HCT116 (cell line): ENCODE measurements around the gene FRMD4B. TPM values are rescaled to one million over a fixed set of nuclear protein-coding genes. Genes with fewer than 3 reads are reported as not detected.

Experiments used
- ATAC-seq: fragments of 200-7000 bp; cut with Tn5 transposase; 2 replicates; pipeline ENCODE4 v1.9.1; 2020; ENCODE audit warnings: mild to moderate bottlenecking, moderate library complexity
- BruUV-seq: library from RNA; stranded (reverse); fragments of 400-500 nt; replicated peaks from 2 replicates; lab custom pipeline; 2021; lab: Mats Ljungman, UMichigan
- CTCF ChIA-PET: fragments of 300-600 bp; sonication (Branson Sonifier 250); formaldehyde crosslinking; loops from one replicate; lab custom pipeline; 2021; ENCODE audit warnings: antibody characterized with exemption; lab: Charles Lee
- POLR2A ChIA-PET: fragments of 300-600, 350-600 bp; sonication (Branson Sonifier 250); formaldehyde crosslinking; loops from one replicate; lab custom pipeline; 2021; ENCODE audit warnings: antibody characterized with exemption; lab: Charles Lee
- RAD21 ChIA-PET, 2 experiments: fragments of 300-600 bp; sonication (Branson Sonifier 250); formaldehyde crosslinking; loops; one replicate each; lab custom pipeline; 2023; ENCODE audit warnings: low total read pairs in 2 of 2; ENCODE audit not compliant: uncharacterized antibody in 2 of 2, unreplicated experiment in 2 of 2, low non-redundant PET in 1 of 2; lab: Charles Lee
- DNase-seq: peaks from one replicate; pipeline ENCODE4 v3.0.0-alpha.2; 2010; ENCODE audit warnings: low read depth, low spot score
- H2AFZ ChIP-seq: fragments of 200-600 bp; shearing (Covaris generic), sonication (generic); 2 replicates; pipeline ENCODE4 v1.6.1; 2017; ENCODE audit warnings: low read depth, mixed run types, mixed read lengths, antibody characterized with exemption, low read length; ENCODE audit not compliant: poor library complexity, severe bottlenecking
- H3K27ac ChIP-seq: 2 replicates; pipeline ENCODE4 v1.5.1; 2012; ENCODE audit warnings: low read depth, low read length
- H3K27me3 ChIP-seq: fragments of 200-600 bp; sonication (generic); 2 replicates; pipeline ENCODE4 v1.6.1; 2016; ENCODE audit warnings: mixed run types, low read length, mixed read lengths; ENCODE audit not compliant: insufficient read depth
- H3K36me3 ChIP-seq, 2 experiments: fragments of 200-500 bp in 1 of 2; fragments of 200-600 bp in 1 of 2; sonication (Bioruptor generic) in 1 of 2; sonication (generic) in 1 of 2; 2 replicates each; pipeline versions ENCODE4 v1.5.1 to v1.6.1; 2014 to 2016; ENCODE audit warnings: low read length in 2 of 2, inconsistent platforms in 1 of 2, mixed read lengths in 1 of 2, mixed run types in 1 of 2; ENCODE audit not compliant: insufficient read depth in 2 of 2, control insufficient read depth in 1 of 2
- H3K4me1 ChIP-seq, 2 experiments: fragments of 200-600 bp in 1 of 2; sonication (generic) in 1 of 2; 2 replicates each; pipeline versions ENCODE4 v1.5.1 to v1.6.1; 2012 to 2017; ENCODE audit warnings: low read length in 2 of 2, inconsistent platforms in 1 of 2, mild to moderate bottlenecking in 1 of 2, mixed read lengths in 1 of 2, mixed run types in 1 of 2, moderate library complexity in 1 of 2; ENCODE audit not compliant: insufficient read depth in 2 of 2, control insufficient read depth in 1 of 2
- H3K4me2 ChIP-seq: fragments of 200-600 bp; sonication (generic); 2 replicates; pipeline ENCODE4 v1.6.1; 2017; ENCODE audit warnings: mixed run types, low read length, mixed read lengths
- H3K4me3 ChIP-seq, 2 experiments: fragments of 200-600 bp in 1 of 2; sonication (generic) in 1 of 2; replicated peaks in 1 of 2; 2 replicates each; pipeline ENCODE4 v1.5.1; 2011 to 2016; ENCODE audit warnings: low read length in 2 of 2, control low read depth in 1 of 2, low read depth in 1 of 2, mild to moderate bottlenecking in 1 of 2, mixed read lengths in 1 of 2, mixed run types in 1 of 2
- H3K79me2 ChIP-seq: fragments of 200-600 bp; sonication (generic); 2 replicates; pipeline ENCODE4 v1.6.1; 2017; ENCODE audit warnings: mild to moderate bottlenecking, mixed run types, low read length, moderate library complexity, mixed read lengths; ENCODE audit not compliant: insufficient read depth
- H3K9ac ChIP-seq: fragments of 200-600 bp; sonication (generic); 2 replicates; pipeline ENCODE4 v1.6.1; 2016; ENCODE audit warnings: low read length, mixed read lengths
- H3K9me2 ChIP-seq: fragments of 200-600 bp; sonication (generic), shearing (Covaris generic); 2 replicates; pipeline ENCODE4 v1.6.1; 2017; ENCODE audit warnings: mixed run types, mild to moderate bottlenecking, moderate library complexity; ENCODE audit not compliant: insufficient read depth
- H3K9me3 ChIP-seq, 2 experiments: fragments of 200-500 bp in 1 of 2; fragments of 200-600 bp in 1 of 2; sonication (Bioruptor generic) in 1 of 2; sonication (generic) in 1 of 2; 2 replicates each; pipeline ENCODE4 v1.6.1; 2014 to 2017; ENCODE audit warnings: low read length in 2 of 2, mixed read lengths in 2 of 2, inconsistent platforms in 1 of 2, low read depth in 1 of 2, mild to moderate bottlenecking in 1 of 2, mixed run types in 1 of 2, moderate library complexity in 1 of 2; ENCODE audit not compliant: control insufficient read depth in 1 of 2, insufficient read depth in 1 of 2
- H4K20me1 ChIP-seq: fragments of 200-600 bp; sonication (generic), shearing (Covaris generic); 2 replicates; pipeline ENCODE4 v1.6.1; 2017; ENCODE audit warnings: mixed run types, mild to moderate bottlenecking, moderate library complexity; ENCODE audit not compliant: insufficient read depth
- CTCF ChIP-seq, 3 experiments: fragments of 200-600 bp in 1 of 3; sonication (generic) in 1 of 3; IDR thresholded peaks in 2 of 3; conservative IDR thresholded peaks in 1 of 3; 2 replicates each; pipeline ENCODE4 v1.5.1; 2012 to 2017; ENCODE audit warnings: low read depth in 2 of 3, low read length in 2 of 3, antibody characterized with exemption in 1 of 3, borderline replicate concordance in 1 of 3, control low read depth in 1 of 3, mild to moderate bottlenecking in 1 of 3, mixed read lengths in 1 of 3, mixed run types in 1 of 3, moderate library complexity in 1 of 3; ENCODE audit not compliant: insufficient read depth in 1 of 3
- JUND ChIP-seq: IDR thresholded peaks from 2 replicates; pipeline ENCODE4 v1.6.1; 2012
- POLR2A ChIP-seq: IDR thresholded peaks from 2 replicates; pipeline ENCODE4 v1.7.0; 2011; ENCODE audit warnings: borderline replicate concordance; ENCODE audit not compliant: insufficient read depth, insufficient read length; ENCODE audit errors: extremely low read depth
- POLR2AphosphoS5 ChIP-seq: IDR thresholded peaks from 2 replicates; pipeline ENCODE4 v1.6.1; 2011; ENCODE audit warnings: mild to moderate bottlenecking, low read depth, low read length, moderate library complexity
- SIN3A ChIP-seq: IDR thresholded peaks from 2 replicates; pipeline ENCODE4 v1.6.1; 2012; ENCODE audit warnings: low read depth
- ZFX ChIP-seq: fragments of 450-650 bp; IDR thresholded peaks from 2 replicates; pipeline ENCODE4 v1.6.1; 2017
- ZNF274 ChIP-seq: fragments of 200-500 bp; sonication (Bioruptor generic); IDR thresholded peaks from 2 replicates; pipeline ENCODE4 v1.6.1; 2014; ENCODE audit warnings: mild to moderate bottlenecking, low read depth, low read length, inconsistent platforms
- intact Hi-C: fragments of 100-400 bp; cut with micrococcal nuclease; formaldehyde crosslinking; loops from 2 replicates; pipeline ENCODE4 v1.10.0; 2022
- total RNA-seq: library from RNA; stranded (reverse); gene quantifications from one replicate; pipeline ENCODE4 v1.2.1, GENCODE V29; 2021; ENCODE audit not compliant: unreplicated experiment

FRMD4B gene
- total RNA-seq, 1 experiment from 2014 or later, result 2.0 TPM

DNA sequence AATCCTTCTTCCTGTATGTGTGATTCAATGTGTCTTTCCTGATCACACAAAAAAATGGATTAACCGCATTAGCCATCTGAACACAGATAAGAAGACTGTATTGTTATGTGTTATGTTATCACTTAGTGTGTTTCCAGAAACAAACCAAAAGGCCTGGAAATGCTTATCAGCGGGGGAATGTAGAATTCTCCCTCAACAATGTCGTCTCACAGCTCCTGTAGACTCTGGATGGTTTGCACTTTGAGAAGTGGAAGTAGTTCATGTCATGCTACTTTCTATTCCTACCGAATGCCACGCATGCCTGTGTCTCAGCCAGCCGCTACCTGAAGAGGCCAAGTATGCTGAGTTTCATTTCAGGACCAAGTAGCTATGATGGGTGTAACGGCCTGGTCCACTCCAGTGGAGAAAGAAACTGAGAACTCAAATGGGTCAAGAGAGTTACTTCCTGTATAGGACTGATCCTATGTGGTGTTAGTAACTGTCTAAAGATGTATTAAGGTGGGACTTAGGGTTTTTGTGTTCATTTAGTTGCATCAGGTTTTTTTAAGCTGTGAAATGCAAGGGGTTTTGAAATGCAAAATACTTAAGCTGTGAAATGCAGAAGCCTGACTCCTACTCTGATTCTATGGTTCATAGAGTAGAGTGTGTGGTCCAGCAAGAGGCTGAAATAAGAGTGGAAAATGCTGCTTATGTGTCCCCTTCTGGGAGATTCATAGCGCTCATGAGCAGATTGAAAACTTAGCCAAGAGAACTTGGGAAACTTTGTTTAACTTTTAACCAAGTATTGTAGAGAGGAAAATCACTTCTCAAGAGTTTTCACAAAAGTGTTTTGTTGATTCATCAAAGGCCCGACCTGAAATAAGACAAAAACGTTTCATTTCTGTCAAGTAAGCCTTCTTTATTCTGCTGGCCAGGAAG lies 145.0 kb downstream of the FRMD4B start:
- POLR2A ChIA-PET, result no interaction called here
- intact Hi-C loops, result no loop called here
- no peak for TF ChIP-seq POLR2AphosphoS5
- TF ChIP-seq CTCF (IDR thresholded peaks at IDR 0.05 in 2 of 3, conservative IDR thresholded peaks at IDR 0.05 in 1 of 3; ENCODE audit: borderline replicate concordance in 1 of 3, insufficient read depth in 1 of 3, low read depth in 2 of 3, low read length in 2 of 3), result no peak

DNA sequence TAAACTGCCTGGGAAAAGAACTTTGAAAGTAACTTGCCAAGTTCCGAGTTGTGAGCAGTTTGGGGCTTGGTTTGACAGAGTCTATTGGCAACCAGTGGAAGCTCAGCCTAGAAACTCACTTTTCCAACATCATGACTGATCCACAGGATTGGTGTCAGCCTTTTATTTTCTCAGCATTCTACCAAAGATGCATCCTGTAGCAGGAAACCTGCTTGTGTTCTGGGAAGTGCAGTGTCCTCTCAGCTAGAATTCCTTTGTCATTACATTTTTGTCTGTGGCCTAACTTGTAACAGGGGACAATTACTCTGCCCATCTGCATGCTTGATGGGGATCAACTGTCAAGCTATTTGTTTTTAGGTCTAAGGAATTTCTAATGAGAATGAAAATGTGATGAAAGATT lies 146.8 kb downstream of the FRMD4B start:
- Histone ChIP-seq H3K9ac (no peak overlapping the region), H3K4me1 (peaks cover 19 to 20% of the 10 kb centered on the region in 2 experiments), H3K9me3 (no peaks in the 10 kb centered on the region), H2AFZ (no peak overlapping the region), H3K4me3 (no peak overlapping the region), H3K27me3 (no peaks in the 10 kb centered on the region), H3K79me2 (no peaks in the 10 kb centered on the region), H3K27ac (no peak overlapping the region), H3K9me2 (no peaks in the 10 kb centered on the region), H4K20me1 (no peaks in the 10 kb centered on the region), H3K4me2 (no peak overlapping the region), H3K36me3 (no peaks in the 10 kb centered on the region)
- ATAC-seq (no peak), DNase-seq (no peak)
- no TSS peak for BruUV-seq
- CTCF ChIA-PET, result no interaction called here
- intact Hi-C loops, result no loop called here
- RAD21 ChIA-PET, result no interaction called here
- no peak for TF ChIP-seq JUND
- TF ChIP-seq POLR2AphosphoS5, result no peak
- TF ChIP-seq ZFX, result no peak
- no peak for TF ChIP-seq POLR2A
- TF ChIP-seq ZNF274, result no peak
- TF ChIP-seq SIN3A, result no peak
- POLR2A ChIA-PET, result no interaction called here

More for the DNA sequence above, 145.0 kb downstream of the FRMD4B start:
- H4K20me1 ChIP-seq, result no peaks in the 10 kb centered on the region
- no peaks in the 10 kb centered on the region for H3K79me2 ChIP-seq
- DNase-seq, result no peak
- no peak overlapping the region for H3K27ac ChIP-seq
- RAD21 ChIA-PET, result no interaction called here
- H2AFZ ChIP-seq, result no peak overlapping the region
- no peak overlapping the region for H3K4me2 ChIP-seq
- no peak overlapping the region for H3K9ac ChIP-seq
- no peaks in the 10 kb centered on the region for H3K27me3 ChIP-seq
- CTCF ChIA-PET, result no interaction called here
- no peaks in the 10 kb centered on the region for H3K36me3 ChIP-seq
- peaks cover 10 to 11% of the 10 kb centered on the region in 2 experiments for H3K4me1 ChIP-seq
- H3K9me2 ChIP-seq, result no peaks in the 10 kb centered on the region
- no peak overlapping the region for H3K4me3 ChIP-seq
- no peaks in the 10 kb centered on the region for H3K9me3 ChIP-seq
- BruUV-seq, result no TSS peak
- no peak for ATAC-seq
